Measurements from ENCODE around the gene ABCA9.

DNA sequence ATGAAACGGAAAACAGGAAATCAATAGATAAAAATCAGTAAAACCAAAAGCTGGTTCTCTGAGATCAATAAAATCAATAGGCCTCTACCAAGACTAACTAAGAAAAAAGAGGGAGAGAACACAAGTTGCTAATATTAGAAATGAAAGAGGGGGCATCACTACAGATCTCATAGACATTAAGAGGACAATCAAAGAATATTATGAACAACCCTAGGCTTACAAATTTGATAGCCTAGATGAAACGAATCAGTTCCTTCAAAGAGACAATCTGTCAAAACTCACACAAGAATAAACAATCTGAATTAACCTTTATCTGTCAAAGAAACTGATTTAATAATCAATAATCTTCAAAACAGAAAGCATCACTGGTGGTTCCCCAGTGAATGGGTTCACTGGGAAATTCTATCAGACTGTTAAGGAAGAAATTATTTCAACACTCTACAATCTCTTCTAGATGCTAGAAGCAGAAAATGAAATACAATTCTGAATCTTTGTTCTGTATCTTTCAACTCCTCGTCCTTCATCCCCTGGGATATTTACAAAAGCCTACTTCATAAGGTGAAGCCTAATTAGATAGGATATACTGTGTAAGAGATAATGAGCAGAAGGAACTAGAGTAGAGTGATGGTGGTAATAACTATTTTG is 4.4 kb downstream of the ABCA9 start:
- TF ChIP-seq, protein P1, sequence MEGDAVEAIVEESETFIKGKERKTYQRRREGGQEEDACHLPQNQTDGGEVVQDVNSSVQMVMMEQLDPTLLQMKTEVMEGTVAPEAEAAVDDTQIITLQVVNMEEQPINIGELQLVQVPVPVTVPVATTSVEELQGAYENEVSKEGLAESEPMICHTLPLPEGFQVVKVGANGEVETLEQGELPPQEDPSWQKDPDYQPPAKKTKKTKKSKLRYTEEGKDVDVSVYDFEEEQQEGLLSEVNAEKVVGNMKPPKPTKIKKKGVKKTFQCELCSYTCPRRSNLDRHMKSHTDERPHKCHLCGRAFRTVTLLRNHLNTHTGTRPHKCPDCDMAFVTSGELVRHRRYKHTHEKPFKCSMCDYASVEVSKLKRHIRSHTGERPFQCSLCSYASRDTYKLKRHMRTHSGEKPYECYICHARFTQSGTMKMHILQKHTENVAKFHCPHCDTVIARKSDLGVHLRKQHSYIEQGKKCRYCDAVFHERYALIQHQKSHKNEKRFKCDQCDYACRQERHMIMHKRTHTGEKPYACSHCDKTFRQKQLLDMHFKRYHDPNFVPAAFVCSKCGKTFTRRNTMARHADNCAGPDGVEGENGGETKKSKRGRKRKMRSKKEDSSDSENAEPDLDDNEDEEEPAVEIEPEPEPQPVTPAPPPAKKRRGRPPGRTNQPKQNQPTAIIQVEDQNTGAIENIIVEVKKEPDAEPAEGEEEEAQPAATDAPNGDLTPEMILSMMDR (IDR thresholded peaks at IDR 0.05): no peak
- no peak for TF ChIP-seq POLR2A (IDR thresholded peaks at IDR 0.05)
- no peak for TF ChIP-seq POLR2AphosphoS5 (IDR thresholded peaks at IDR 0.05)
- no peak for TF ChIP-seq EP300 (IDR thresholded peaks at IDR 0.05; ENCODE audit: low read depth)

All from transverse colon (tissue), 4 donors.